ENCODE data around the gene UQCRC2. TPM values are rescaled to one million over a fixed set of nuclear protein-coding genes. Genes with fewer than 3 reads are reported as not detected.

The UQCRC2 gene
- polyA plus RNA-seq, 1 donor from 2014 or later, result 484 TPM

DNA sequence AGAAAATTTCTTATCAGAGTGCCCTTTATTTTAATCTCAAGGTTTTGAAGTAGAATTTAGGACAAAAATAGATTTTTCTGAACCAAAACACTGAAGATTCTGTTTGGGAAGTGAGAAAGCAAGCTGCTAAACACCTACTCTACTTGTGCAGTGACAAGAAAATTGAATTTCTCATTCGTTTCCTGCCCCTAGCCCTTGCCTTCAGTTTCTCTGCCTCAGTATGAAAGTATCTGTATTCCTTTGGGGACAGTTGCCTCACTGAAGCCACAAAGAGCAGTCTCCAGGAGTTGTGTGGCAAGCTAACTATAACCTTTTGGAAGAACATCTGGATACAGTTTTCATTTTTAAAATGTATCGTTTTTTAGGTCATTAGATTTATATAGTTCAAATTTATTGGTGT, 74.5 kb downstream of the UQCRC2 start:
- Histone ChIP-seq H3K27ac (ENCODE audit: low read length) (no peak overlapping the region), H3K9me2 (ENCODE audit: insufficient read depth, low read length) (no peaks in the 10 kb centered on the region), H3K36me3 (ENCODE audit: insufficient read depth, low read length) (no peaks in the 10 kb centered on the region), H3K9me3 (ENCODE audit: low read length) (no peaks in the 10 kb centered on the region), H2AFZ (ENCODE audit: low read depth, low read length) (no peak overlapping the region), H3F3A (ENCODE audit: insufficient read depth, low read length, poor library complexity, severe bottlenecking) (no peaks in the 10 kb centered on the region), H3K9ac (ENCODE audit: low read length) (no peak overlapping the region), H3K4me2 (ENCODE audit: low read length) (no peak overlapping the region), H3K27me3 (ENCODE audit: insufficient read depth, low read depth, low read length) (no peaks in the 10 kb centered on the region), H3K79me2 (replicated peaks; ENCODE audit: insufficient read depth, low read length) (peaks cover 6% of the 10 kb centered on the region), H4K20me1 (ENCODE audit: insufficient read depth) (no peaks in the 10 kb centered on the region), H3K4me3 (ENCODE audit: low read length) (no peak overlapping the region)
- TF ChIP-seq RAD21 (conservative IDR thresholded peaks at IDR 0.05), result no peak
- no peak for TF ChIP-seq SMC3 (conservative IDR thresholded peaks at IDR 0.05; ENCODE audit: poor library complexity)
- TF ChIP-seq EZH2 (IDR thresholded peaks at IDR 0.05; ENCODE audit: borderline replicate concordance, insufficient read depth, low read length, poor library complexity, severe bottlenecking), result no peak
- no peak for TF ChIP-seq EP300 (conservative IDR thresholded peaks at IDR 0.05; ENCODE audit: poor library complexity, severe bottlenecking)
- TF ChIP-seq, protein P1, sequence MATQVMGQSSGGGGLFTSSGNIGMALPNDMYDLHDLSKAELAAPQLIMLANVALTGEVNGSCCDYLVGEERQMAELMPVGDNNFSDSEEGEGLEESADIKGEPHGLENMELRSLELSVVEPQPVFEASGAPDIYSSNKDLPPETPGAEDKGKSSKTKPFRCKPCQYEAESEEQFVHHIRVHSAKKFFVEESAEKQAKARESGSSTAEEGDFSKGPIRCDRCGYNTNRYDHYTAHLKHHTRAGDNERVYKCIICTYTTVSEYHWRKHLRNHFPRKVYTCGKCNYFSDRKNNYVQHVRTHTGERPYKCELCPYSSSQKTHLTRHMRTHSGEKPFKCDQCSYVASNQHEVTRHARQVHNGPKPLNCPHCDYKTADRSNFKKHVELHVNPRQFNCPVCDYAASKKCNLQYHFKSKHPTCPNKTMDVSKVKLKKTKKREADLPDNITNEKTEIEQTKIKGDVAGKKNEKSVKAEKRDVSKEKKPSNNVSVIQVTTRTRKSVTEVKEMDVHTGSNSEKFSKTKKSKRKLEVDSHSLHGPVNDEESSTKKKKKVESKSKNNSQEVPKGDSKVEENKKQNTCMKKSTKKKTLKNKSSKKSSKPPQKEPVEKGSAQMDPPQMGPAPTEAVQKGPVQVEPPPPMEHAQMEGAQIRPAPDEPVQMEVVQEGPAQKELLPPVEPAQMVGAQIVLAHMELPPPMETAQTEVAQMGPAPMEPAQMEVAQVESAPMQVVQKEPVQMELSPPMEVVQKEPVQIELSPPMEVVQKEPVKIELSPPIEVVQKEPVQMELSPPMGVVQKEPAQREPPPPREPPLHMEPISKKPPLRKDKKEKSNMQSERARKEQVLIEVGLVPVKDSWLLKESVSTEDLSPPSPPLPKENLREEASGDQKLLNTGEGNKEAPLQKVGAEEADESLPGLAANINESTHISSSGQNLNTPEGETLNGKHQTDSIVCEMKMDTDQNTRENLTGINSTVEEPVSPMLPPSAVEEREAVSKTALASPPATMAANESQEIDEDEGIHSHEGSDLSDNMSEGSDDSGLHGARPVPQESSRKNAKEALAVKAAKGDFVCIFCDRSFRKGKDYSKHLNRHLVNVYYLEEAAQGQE (IDR thresholded peaks at IDR 0.05; ENCODE audit: borderline replicate concordance), result no peak
- no peak for TF ChIP-seq TAF1 (IDR thresholded peaks at IDR 0.05; ENCODE audit: low read depth)
- TF ChIP-seq POLR2AphosphoS5 (IDR thresholded peaks at IDR 0.05), result no peak
- TF ChIP-seq MXI1 (conservative IDR thresholded peaks at IDR 0.05; ENCODE audit: poor library complexity, severe bottlenecking), result no peak
- TF ChIP-seq, protein P2, sequence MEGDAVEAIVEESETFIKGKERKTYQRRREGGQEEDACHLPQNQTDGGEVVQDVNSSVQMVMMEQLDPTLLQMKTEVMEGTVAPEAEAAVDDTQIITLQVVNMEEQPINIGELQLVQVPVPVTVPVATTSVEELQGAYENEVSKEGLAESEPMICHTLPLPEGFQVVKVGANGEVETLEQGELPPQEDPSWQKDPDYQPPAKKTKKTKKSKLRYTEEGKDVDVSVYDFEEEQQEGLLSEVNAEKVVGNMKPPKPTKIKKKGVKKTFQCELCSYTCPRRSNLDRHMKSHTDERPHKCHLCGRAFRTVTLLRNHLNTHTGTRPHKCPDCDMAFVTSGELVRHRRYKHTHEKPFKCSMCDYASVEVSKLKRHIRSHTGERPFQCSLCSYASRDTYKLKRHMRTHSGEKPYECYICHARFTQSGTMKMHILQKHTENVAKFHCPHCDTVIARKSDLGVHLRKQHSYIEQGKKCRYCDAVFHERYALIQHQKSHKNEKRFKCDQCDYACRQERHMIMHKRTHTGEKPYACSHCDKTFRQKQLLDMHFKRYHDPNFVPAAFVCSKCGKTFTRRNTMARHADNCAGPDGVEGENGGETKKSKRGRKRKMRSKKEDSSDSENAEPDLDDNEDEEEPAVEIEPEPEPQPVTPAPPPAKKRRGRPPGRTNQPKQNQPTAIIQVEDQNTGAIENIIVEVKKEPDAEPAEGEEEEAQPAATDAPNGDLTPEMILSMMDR (IDR thresholded peaks at IDR 0.05; ENCODE audit: poor library complexity, severe bottlenecking), result no peak

DNA sequence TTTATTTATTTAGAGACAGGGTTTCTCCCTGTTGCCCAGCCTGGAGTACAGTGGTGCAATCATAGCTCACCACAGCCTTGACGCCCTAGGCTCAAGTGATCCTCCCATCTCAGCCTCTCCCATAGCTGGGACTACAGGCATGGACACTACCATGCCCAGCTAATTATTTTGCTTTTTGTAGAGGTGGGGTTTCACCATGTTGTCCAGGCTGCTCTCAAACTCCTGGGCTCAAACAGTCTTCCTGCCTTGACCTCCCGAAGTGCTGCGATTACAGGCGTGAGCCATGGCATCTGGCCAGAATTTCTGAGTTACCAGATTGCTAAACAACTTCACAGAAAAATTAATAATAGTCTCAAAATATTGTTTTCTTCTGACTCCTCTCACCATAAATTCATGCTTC, 76.5 kb downstream of the UQCRC2 start:
- H3K36me3 ChIP-seq (ENCODE audit: insufficient read depth, low read length), result no peaks in the 10 kb centered on the region
- H2AFZ ChIP-seq (ENCODE audit: low read depth, low read length), result no peak overlapping the region
- no peak overlapping the region for H3K4me2 ChIP-seq (ENCODE audit: low read length)
- H3K9me3 ChIP-seq (ENCODE audit: low read length), result no peaks in the 10 kb centered on the region
- H3K9me2 ChIP-seq (ENCODE audit: insufficient read depth, low read length), result no peaks in the 10 kb centered on the region
- no peak overlapping the region for H3K9ac ChIP-seq (ENCODE audit: low read length)
- H3K79me2 ChIP-seq (replicated peaks; ENCODE audit: insufficient read depth, low read length), result peaks cover 6% of the 10 kb centered on the region
- no peaks in the 10 kb centered on the region for H3F3A ChIP-seq (ENCODE audit: insufficient read depth, low read length, poor library complexity, severe bottlenecking)
- no peak overlapping the region for H3K4me3 ChIP-seq (ENCODE audit: low read length)
- no peak for TF ChIP-seq MXI1 (conservative IDR thresholded peaks at IDR 0.05; ENCODE audit: poor library complexity, severe bottlenecking)
- TF ChIP-seq EZH2 (IDR thresholded peaks at IDR 0.05; ENCODE audit: borderline replicate concordance, insufficient read depth, low read length, poor library complexity, severe bottlenecking), result no peak
- no peak for TF ChIP-seq TAF1 (IDR thresholded peaks at IDR 0.05; ENCODE audit: low read depth)
- no peak for TF ChIP-seq RAD21 (conservative IDR thresholded peaks at IDR 0.05)
- TF ChIP-seq, protein P1 (IDR thresholded peaks at IDR 0.05; ENCODE audit: borderline replicate concordance), result no peak
- TF ChIP-seq, protein P2 (IDR thresholded peaks at IDR 0.05; ENCODE audit: poor library complexity, severe bottlenecking), result no peak
- no peak for TF ChIP-seq POLR2AphosphoS5 (IDR thresholded peaks at IDR 0.05)
- no peak for TF ChIP-seq SMC3 (conservative IDR thresholded peaks at IDR 0.05; ENCODE audit: poor library complexity)
- TF ChIP-seq EP300 (conservative IDR thresholded peaks at IDR 0.05; ENCODE audit: poor library complexity, severe bottlenecking), result no peak
- no peaks in the 10 kb centered on the region for H3K27me3 ChIP-seq (ENCODE audit: insufficient read depth, low read depth, low read length)
- no peak overlapping the region for H3K27ac ChIP-seq (ENCODE audit: low read length)
- H4K20me1 ChIP-seq (ENCODE audit: insufficient read depth), result no peaks in the 10 kb centered on the region

Data from neural cell (in vitro differentiated cells).